ENCODE data around the gene MRPS5. TPM values are rescaled to one million over a fixed set of nuclear protein-coding genes. Genes with fewer than 3 reads are reported as not detected.

MRPS5 gene
- total RNA-seq, 2 experiments from 2014 or later, result 89.6 to 90.2 TPM

- no peak for DNase-seq (ENCODE audit: low spot score)
- Histone ChIP-seq H3K36me3 (ENCODE audit: insufficient read depth, low read length) (no peaks in the 10 kb centered on the region), H3K9me3 (ENCODE audit: low read length) (no peaks in the 10 kb centered on the region), H3K4me2 (ENCODE audit: low read length) (no peak overlapping the region), H4K20me1 (ENCODE audit: insufficient read depth, low read length) (no peaks in the 10 kb centered on the region), H2AFZ (ENCODE audit: low read length) (no peak overlapping the region), H3K4me1 (ENCODE audit: insufficient read depth, low read length, poor library complexity, severe bottlenecking) (no peaks in the 10 kb centered on the region), H3K27ac (ENCODE audit: low read depth, low read length, poor library complexity, severe bottlenecking) (no peak overlapping the region), H3K79me2 (ENCODE audit: insufficient read depth, low read depth, low read length) (no peaks in the 10 kb centered on the region), H3K4me3 (ENCODE audit: low read depth, low read length, poor library complexity, severe bottlenecking) (no peak overlapping the region), H3K9me2 (ENCODE audit: insufficient read depth, low read length) (no peaks in the 10 kb centered on the region)
- intact Hi-C loops (cut with micrococcal nuclease; ENCODE audit: unreplicated experiment), result no loop called here
- CTCF ChIA-PET (ENCODE audit: unreplicated experiment), result no interaction called here
- TF ChIP-seq CTCF (conservative IDR thresholded peaks at IDR 0.05; ENCODE audit: low read length), result no peak
- TF ChIP-seq EZH2phosphoT487 (IDR thresholded peaks at IDR 0.05; ENCODE audit: borderline replicate concordance, low read depth, low read length), result no peak
- BruUV-seq (replicated peaks), result no TSS peak
- POLR2A ChIA-PET, result no interaction called here
These were observed 78.9 kb downstream of the MRPS5 start for GRCh38 chr2:95042472-95043271.

- H3K9me3 ChIP-seq (ENCODE audit: low read length), result no peaks in the 10 kb centered on the region
- BruUV-seq (replicated peaks), result no TSS peak
- H3K4me1 ChIP-seq (ENCODE audit: insufficient read depth, low read length, poor library complexity, severe bottlenecking), result no peaks in the 10 kb centered on the region
- TF ChIP-seq EZH2phosphoT487 (IDR thresholded peaks at IDR 0.05; ENCODE audit: borderline replicate concordance, low read depth, low read length), result no peak
- TF ChIP-seq CTCF (conservative IDR thresholded peaks at IDR 0.05; ENCODE audit: low read length), result no peak
- no peak overlapping the region for H3K4me3 ChIP-seq (ENCODE audit: low read depth, low read length, poor library complexity, severe bottlenecking)
- no peaks in the 10 kb centered on the region for H3K36me3 ChIP-seq (ENCODE audit: insufficient read depth, low read length)
- CTCF ChIA-PET (ENCODE audit: unreplicated experiment), result no interaction called here
- H3K27ac ChIP-seq (ENCODE audit: low read depth, low read length, poor library complexity, severe bottlenecking), result no peak overlapping the region
- no peaks in the 10 kb centered on the region for H3K79me2 ChIP-seq (ENCODE audit: insufficient read depth, low read depth, low read length)
- intact Hi-C loops (cut with micrococcal nuclease; ENCODE audit: unreplicated experiment), result no loop called here
- no peak for DNase-seq (ENCODE audit: low spot score)
- H2AFZ ChIP-seq (ENCODE audit: low read length), result no peak overlapping the region
- no peaks in the 10 kb centered on the region for H3K9me2 ChIP-seq (ENCODE audit: insufficient read depth, low read length)
- no peaks in the 10 kb centered on the region for H4K20me1 ChIP-seq (ENCODE audit: insufficient read depth, low read length)
- POLR2A ChIA-PET, result interaction anchor here (0.6 kb wide), 1 partner anchor 148 kb away, joined by 3 read pairs; no protein-coding TSS in a partner anchor
- no peak overlapping the region for H3K4me2 ChIP-seq (ENCODE audit: low read length)
These were observed 79.7 kb downstream of the MRPS5 start for GRCh38 chr2:95041824-95042442.

Data from OCI-LY7 (cell line).